ENCODE results near the gene MED8. TPM values are rescaled to one million over a fixed set of nuclear protein-coding genes. Genes with fewer than 3 reads are reported as not detected.
"Not testable (repeated sequence)": the region's sequence is repeated elsewhere in the genome, so short reads cannot be mapped to it uniquely, and the experiment has no call there.

Gene MED8
- total RNA-seq, 1 donor from 2014 or later, result 34.9 TPM

- DNase-seq (ENCODE audit: low read depth in 2 of 2), result no peak
These were observed 32.6 kb upstream of the MED8 start for GRCh38 chr1:43421976-43422750.

GRCh38 chr1:43421396-43421795 is 31.8 kb upstream of the MED8 start:
- no peak for DNase-seq (ENCODE audit: low read depth in 2 of 2)

DNA sequence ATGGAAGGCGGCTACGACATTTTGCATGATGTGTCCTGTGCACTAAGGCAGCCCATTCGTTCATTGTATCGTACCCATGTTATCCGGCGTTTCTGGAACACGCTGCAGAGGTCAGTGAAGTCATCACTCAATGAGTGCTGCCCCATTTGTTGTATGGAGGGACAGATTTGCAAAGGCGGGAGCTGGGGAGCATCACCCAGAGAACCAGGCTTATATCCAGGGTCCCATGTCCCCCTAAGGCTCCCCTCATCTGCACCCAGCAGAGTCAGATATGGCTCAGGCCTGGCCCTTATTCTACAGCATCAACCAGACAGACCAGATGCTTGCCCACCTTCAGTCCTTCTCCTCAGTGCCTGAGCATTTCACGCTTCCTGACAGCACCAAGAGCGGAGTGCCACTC is 31.3 kb upstream of the MED8 start:
- no peak for DNase-seq (ENCODE audit: low read depth in 2 of 2)

DNA sequence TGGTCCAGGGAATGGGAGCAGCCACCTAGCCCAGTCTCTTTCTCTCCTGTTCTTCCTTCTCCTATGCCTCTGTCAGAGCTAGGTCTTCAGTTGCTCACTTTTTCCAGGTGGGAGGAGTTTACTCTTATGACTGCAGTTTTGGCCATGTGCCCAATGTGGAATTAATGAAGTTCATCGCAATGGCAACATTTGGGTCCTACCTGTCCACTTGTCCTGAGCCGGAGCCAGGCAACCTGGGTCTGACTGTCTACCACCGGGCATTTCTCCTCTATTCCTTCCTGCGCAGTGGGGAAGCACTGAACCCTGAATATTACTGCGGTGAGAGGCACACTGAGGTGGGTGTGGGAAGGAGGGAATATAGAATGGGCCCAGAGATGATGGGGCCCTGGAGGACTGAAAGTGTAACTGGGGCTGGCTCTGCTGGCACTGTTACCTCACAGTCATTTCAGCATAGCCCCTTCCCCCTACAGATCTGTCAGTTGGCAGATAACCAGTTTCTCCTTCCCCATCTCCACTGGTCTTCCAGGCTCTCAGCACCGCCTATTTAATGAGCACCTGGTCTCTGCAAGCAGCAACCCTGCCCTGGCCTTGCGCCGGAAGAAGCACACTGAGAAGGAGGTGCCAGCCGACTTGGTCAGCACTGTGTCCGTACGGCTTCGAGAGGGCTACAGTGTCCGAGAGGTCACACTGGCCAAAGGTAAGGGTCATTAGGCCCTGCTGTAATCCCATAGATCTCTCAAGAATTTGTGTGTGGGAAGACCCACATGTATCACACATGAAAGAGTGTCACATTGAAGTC is 30.2 kb upstream of the MED8 start:
- DNase-seq (ENCODE audit: low read depth in 2 of 2), result no peak

- DNase-seq (ENCODE audit: low read depth in 2 of 2), result no peak
These were observed 29.3 kb upstream of the MED8 start for GRCh38 chr1:43418858-43419257.

DNA sequence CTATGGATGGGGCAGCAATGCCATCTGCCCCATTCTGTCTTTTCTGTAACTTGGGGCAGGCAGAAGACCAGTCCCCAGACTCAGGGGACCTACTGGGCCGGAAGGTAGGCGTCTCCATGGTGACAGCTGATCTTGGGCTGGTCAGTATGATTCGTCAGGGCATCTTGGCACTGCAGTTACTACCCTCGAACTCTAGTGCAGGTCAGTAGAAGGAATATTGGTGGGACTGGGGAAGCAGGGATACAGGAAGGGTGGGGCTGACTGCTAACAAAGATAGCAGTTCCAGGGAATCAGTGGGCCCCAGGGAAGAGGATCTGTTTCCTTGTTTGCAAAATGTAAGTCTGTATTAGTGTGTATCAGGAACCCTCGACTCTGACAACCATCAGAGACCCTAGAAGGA is 26.3 kb upstream of the MED8 start:
- no peak for DNase-seq (ENCODE audit: low read depth in 2 of 2)

GRCh38 chr1:43414634-43415223 is 25.1 kb upstream of the MED8 start:
- DNase-seq (ENCODE audit: low read depth in 2 of 2), result peak; percentile 64 to 73

DNA sequence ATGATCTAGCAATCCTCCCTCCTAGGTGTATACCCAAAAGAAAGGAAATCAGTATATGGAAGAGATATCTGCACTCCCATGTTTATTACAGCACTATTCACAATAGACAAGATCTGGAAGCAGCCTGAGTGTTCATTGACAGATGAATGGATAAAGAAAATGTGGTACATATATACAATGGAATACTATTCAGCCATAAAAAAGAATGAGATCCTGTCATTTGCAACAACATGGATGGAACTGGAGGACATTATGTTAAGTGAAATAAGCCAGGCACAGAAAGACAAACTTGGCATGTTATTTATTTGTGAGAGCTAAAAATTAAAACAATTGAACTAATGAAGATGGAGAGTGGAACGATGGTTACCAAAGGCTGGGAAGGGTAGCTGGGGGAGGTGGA is 23.8 kb upstream of the MED8 start:
- not testable (repeated sequence) for DNase-seq (ENCODE audit: low read depth in 2 of 2)

DNA sequence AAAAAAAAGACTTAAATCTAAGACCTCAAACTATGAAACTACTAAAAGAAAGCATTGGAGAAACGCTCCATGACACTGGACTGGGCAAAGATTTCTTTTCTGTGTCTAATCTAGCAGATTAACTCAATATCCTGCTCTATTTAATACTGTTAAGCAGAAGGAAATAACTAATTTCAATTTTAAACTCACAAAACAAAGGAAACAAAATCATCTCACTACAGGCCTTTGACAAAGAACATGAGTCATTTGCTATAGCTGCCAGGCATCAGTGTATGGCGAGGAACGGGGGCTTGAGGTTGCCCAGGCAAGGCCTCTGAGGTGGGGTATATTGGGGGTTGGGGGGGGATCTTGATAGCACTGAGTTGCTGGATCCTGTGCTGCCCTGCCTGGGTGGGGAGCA is 21.0 kb upstream of the MED8 start:
- peak in 1 of 2 donors; percentile 21 for DNase-seq (ENCODE audit: low read depth in 2 of 2)

- no peak for DNase-seq (ENCODE audit: low read depth in 2 of 2)
These were observed 16.3 kb upstream of the MED8 start for GRCh38 chr1:43405876-43406234.

GRCh38 chr1:43405219-43405875 is 15.7 kb upstream of the MED8 start:
- DNase-seq (ENCODE audit: low read depth in 2 of 2), result no peak

GRCh38 chr1:43404353-43404752 is 14.8 kb upstream of the MED8 start:
- DNase-seq (ENCODE audit: low read depth in 2 of 2), result no peak

DNA sequence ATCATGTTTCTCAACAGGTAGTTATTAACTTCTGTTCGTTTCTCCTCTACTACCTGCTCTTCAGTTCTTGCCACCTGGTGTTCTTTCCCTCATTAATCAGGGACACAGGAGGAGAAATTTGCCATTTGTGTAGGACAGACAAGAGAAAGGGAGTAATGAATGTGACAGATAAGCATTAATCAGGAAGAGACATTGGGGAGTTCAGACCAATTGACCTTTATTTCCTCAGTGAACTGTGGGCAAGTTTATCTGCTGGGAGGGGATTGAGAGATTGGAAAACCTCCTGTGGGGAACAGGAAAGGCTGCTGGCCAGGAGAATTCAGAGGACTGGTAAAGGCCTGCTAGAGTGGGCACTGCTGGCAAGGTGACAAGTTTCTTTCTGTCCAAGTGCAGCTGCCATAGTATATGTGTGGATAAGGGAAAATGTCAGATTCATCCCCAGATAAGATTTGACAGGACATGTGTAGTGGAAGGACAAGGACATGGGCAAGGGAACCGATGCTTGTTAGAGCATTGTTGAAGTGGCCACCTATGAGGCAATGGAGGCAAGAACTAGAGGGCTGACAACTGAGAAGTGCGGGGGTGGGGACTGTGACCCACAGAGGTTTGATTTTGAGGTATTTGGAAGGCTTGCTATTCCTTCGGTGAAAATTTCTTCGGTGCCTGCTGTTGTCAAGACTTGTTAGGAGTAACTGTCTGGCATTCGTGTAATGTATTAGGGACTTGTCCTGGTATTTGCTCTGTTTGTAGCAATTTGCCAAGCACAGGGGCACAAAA is 12.7 kb upstream of the MED8 start:
- DNase-seq (ENCODE audit: low read depth in 2 of 2), result peak; percentile 10 to 41

DNA sequence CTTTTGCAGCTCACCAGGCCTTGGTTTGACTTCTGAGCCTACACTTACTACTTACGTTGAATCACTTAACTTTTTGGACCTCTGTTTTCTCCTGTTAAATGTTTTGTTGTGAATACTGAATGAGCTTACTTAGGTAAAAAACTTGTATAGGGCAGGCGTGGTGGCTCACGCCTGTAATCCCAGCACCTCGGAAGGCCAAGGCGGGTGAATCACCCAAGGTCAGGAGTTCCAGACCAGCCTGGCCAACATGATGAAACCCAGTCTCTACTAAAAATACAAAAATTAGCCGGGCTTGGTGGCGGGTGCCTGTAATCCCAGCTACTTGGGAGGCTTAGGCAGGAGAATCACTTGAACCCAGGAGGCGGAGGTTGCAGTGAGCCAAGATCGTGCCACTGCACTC is 10.8 kb upstream of the MED8 start:
- not testable (repeated sequence) for DNase-seq (ENCODE audit: low read depth in 2 of 2)

GRCh38 chr1:43398227-43398626 is 8.6 kb upstream of the MED8 start:
- no peak for DNase-seq (ENCODE audit: low read depth in 2 of 2)

DNA sequence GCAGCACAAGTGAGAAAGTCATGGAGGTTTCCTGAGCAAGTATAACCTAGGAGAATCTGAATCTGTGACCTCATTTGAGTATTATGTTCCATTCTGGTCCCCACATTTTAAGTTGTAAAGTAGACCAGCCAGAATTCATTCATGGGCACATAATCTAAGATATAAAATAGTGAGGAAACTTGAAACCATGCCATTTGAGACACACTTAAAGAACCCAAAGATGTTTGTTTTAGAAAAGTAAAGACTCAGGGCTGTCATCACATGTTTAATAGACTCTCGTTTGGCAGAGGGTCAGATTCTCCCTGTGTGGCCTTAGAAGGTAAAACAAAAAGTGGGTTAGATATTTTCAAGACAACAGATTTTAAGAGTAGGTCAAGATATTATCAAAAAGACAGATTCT is 6.5 kb upstream of the MED8 start:
- no peak for DNase-seq (ENCODE audit: low read depth in 2 of 2)

- no peak for DNase-seq (ENCODE audit: low read depth in 2 of 2)
These were observed 5.9 kb upstream of the MED8 start for GRCh38 chr1:43395523-43395922.

DNA sequence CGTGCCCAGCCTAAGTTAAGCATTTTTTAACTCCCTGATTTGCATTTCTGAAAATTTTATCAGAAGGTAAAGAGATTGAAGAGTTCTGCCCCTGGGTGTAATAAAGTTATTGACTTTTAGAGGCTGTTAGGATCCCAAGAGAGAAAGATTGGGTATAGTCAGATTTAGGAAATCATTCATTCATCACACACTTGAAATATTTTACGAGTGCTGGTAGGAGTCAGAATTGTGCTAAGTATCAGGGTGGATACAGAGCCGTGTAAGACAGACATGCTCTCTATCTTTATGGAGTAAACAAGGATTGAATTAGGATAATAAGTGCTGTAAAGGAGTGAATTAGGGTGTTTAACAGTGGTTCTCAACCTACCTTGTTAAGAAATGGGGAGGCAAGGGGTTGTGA is 3.1 kb upstream of the MED8 start:
- no peak for DNase-seq (ENCODE audit: low read depth in 2 of 2)

- DNase-seq (ENCODE audit: low read depth in 2 of 2), result peak in 1 of 2 donors; percentile 8
These were observed 987 bp downstream of the MED8 start for GRCh38 chr1:43388613-43389012.

GRCh38 chr1:43387976-43388599 is 1.5 kb downstream of the MED8 start:
- no peak for DNase-seq (ENCODE audit: low read depth in 2 of 2)

- no peak for DNase-seq (ENCODE audit: low read depth in 2 of 2)
These were observed 2.9 kb downstream of the MED8 start for GRCh38 chr1:43386676-43387075.
